ENCODE measurements around the gene GSE1. TPM values are rescaled to one million over a fixed set of nuclear protein-coding genes. Genes with fewer than 3 reads are reported as not detected.

Gene GSE1
- total RNA-seq, 1 experiment from 2014 or later, result 124 TPM

- no peak overlapping the region for H3K4me3 Mint-ChIP-seq
Observed at GRCh38 chr16:85603203-85603755, 9.8 kb upstream of the GSE1 start.

DNA sequence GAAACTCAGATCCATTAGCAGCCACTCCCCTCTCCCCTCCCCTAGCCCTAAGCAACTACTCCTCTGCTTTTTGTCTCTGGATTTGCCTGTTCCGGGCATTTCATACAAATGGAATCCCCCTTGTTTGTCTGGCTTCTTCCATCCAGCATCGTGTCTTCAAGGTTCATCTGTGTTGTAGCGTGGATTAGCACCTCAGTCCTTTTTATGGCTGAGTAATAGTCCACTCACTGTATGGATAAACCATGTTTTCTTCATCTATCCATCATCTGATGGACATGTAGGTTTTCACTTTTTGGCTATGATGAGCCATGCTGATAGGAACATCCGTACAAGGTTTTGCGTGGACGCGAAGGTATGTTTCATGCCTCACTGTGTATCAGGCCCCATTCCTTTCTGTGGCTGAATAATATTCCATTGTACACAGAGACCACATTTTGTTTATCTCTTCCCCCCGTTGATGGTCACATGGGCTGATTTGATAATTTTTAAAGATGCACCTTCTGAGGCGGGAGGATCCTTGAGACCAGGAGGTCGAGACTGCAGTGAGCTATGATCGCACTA lies 8.9 kb upstream of the GSE1 start:
- Mint-ChIP-seq H3K4me3 (no peak overlapping the region), H3K36me3 (no peaks in the 10 kb centered on the region), H3K27me3 (ENCODE audit: low read depth) (peaks cover 9% of the 10 kb centered on the region), H3K4me1 (peaks cover 82% of the 10 kb centered on the region), H3K27ac (no peak overlapping the region), H3K9me3 (no peaks in the 10 kb centered on the region)
- TF ChIP-seq, protein P1, sequence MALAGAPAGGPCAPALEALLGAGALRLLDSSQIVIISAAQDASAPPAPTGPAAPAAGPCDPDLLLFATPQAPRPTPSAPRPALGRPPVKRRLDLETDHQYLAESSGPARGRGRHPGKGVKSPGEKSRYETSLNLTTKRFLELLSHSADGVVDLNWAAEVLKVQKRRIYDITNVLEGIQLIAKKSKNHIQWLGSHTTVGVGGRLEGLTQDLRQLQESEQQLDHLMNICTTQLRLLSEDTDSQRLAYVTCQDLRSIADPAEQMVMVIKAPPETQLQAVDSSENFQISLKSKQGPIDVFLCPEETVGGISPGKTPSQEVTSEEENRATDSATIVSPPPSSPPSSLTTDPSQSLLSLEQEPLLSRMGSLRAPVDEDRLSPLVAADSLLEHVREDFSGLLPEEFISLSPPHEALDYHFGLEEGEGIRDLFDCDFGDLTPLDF (CRISPR knock-in tag; IDR thresholded peaks at IDR 0.05), result no peak
- no peak for TF ChIP-seq ZNF281 (CRISPR knock-in tag; IDR thresholded peaks at IDR 0.05)
- TF ChIP-seq ZNF425 (CRISPR knock-in tag; conservative IDR thresholded peaks at IDR 0.05), result no peak
- no peak for TF ChIP-seq NR1H2 (CRISPR knock-in tag; IDR thresholded peaks at IDR 0.05)
- no peak for TF ChIP-seq NFATC4 (CRISPR knock-in tag; IDR thresholded peaks at IDR 0.05)
- TF ChIP-seq, protein P2, sequence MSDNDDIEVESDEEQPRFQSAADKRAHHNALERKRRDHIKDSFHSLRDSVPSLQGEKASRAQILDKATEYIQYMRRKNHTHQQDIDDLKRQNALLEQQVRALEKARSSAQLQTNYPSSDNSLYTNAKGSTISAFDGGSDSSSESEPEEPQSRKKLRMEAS (CRISPR knock-in tag; IDR thresholded peaks at IDR 0.05), result no peak
- TF ChIP-seq, protein P3, sequence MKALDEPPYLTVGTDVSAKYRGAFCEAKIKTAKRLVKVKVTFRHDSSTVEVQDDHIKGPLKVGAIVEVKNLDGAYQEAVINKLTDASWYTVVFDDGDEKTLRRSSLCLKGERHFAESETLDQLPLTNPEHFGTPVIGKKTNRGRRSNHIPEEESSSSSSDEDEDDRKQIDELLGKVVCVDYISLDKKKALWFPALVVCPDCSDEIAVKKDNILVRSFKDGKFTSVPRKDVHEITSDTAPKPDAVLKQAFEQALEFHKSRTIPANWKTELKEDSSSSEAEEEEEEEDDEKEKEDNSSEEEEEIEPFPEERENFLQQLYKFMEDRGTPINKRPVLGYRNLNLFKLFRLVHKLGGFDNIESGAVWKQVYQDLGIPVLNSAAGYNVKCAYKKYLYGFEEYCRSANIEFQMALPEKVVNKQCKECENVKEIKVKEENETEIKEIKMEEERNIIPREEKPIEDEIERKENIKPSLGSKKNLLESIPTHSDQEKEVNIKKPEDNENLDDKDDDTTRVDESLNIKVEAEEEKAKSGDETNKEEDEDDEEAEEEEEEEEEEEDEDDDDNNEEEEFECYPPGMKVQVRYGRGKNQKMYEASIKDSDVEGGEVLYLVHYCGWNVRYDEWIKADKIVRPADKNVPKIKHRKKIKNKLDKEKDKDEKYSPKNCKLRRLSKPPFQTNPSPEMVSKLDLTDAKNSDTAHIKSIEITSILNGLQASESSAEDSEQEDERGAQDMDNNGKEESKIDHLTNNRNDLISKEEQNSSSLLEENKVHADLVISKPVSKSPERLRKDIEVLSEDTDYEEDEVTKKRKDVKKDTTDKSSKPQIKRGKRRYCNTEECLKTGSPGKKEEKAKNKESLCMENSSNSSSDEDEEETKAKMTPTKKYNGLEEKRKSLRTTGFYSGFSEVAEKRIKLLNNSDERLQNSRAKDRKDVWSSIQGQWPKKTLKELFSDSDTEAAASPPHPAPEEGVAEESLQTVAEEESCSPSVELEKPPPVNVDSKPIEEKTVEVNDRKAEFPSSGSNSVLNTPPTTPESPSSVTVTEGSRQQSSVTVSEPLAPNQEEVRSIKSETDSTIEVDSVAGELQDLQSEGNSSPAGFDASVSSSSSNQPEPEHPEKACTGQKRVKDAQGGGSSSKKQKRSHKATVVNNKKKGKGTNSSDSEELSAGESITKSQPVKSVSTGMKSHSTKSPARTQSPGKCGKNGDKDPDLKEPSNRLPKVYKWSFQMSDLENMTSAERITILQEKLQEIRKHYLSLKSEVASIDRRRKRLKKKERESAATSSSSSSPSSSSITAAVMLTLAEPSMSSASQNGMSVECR (CRISPR knock-in tag; IDR thresholded peaks at IDR 0.05; ENCODE audit: borderline replicate concordance), result no peak
- TF ChIP-seq EMX1 (CRISPR knock-in tag; IDR thresholded peaks at IDR 0.05), result no peak
- TF ChIP-seq, protein P4, sequence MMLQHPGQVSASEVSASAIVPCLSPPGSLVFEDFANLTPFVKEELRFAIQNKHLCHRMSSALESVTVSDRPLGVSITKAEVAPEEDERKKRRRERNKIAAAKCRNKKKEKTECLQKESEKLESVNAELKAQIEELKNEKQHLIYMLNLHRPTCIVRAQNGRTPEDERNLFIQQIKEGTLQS (CRISPR knock-in tag; conservative IDR thresholded peaks at IDR 0.05), result no peak
- TF ChIP-seq, protein P5, sequence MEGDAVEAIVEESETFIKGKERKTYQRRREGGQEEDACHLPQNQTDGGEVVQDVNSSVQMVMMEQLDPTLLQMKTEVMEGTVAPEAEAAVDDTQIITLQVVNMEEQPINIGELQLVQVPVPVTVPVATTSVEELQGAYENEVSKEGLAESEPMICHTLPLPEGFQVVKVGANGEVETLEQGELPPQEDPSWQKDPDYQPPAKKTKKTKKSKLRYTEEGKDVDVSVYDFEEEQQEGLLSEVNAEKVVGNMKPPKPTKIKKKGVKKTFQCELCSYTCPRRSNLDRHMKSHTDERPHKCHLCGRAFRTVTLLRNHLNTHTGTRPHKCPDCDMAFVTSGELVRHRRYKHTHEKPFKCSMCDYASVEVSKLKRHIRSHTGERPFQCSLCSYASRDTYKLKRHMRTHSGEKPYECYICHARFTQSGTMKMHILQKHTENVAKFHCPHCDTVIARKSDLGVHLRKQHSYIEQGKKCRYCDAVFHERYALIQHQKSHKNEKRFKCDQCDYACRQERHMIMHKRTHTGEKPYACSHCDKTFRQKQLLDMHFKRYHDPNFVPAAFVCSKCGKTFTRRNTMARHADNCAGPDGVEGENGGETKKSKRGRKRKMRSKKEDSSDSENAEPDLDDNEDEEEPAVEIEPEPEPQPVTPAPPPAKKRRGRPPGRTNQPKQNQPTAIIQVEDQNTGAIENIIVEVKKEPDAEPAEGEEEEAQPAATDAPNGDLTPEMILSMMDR (IDR thresholded peaks at IDR 0.05), result no peak
- CTCF ChIA-PET, result interaction anchor here (0.9 to 3.7 kb wide), 3 partner anchors 12 to 51 kb away, joined by 3 to 49 read pairs (median 5); no protein-coding TSS in a partner anchor
- ATAC-seq, result no peak
- no peak for DNase-seq (ENCODE audit: low spot score)
- POLR2A ChIA-PET, result no interaction called here

More at GRCh38 chr16:85603203-85603755, 9.8 kb upstream of the GSE1 start:
- DNase-seq (ENCODE audit: low spot score) (no peak), ATAC-seq (no peak)
- POLR2A ChIA-PET, result no interaction called here
- TF ChIP-seq KAT7 (CRISPR knock-in tag; IDR thresholded peaks at IDR 0.05; ENCODE audit: borderline replicate concordance) (no peak), EMX1 (CRISPR knock-in tag; IDR thresholded peaks at IDR 0.05) (0 out of 2 replicates have a peak, but pooled peaks have one; percentile 12), ZNF671 (CRISPR knock-in tag; IDR thresholded peaks at IDR 0.05) (no peak), GTF2I (CRISPR knock-in tag; conservative IDR thresholded peaks at IDR 0.05) (0 out of 2 replicates have a peak, but pooled peaks have one; percentile 36), ZNF121 (CRISPR knock-in tag; IDR thresholded peaks at IDR 0.05) (peak; percentile 92), ELF4 (CRISPR knock-in tag; IDR thresholded peaks at IDR 0.05; ENCODE audit: low read depth) (no peak)
- Mint-ChIP-seq H3K4me1 (peaks cover 80% of the 10 kb centered on the region), H3K36me3 (no peaks in the 10 kb centered on the region), H3K9me3 (no peaks in the 10 kb centered on the region), H3K27ac (peak overlapping the region; percentile 79; the same call in 1 of the 2 replicates), H3K27me3 (ENCODE audit: low read depth) (no peaks in the 10 kb centered on the region)
- CTCF ChIA-PET, result interaction anchor here (0.7 to 4.6 kb wide), 12 partner anchors 7 to 187 kb away, joined by 3 to 26 read pairs (median 6); no protein-coding TSS in a partner anchor
